ENCODE measurements around the gene MMP27.

Gene MMP27

DNA sequence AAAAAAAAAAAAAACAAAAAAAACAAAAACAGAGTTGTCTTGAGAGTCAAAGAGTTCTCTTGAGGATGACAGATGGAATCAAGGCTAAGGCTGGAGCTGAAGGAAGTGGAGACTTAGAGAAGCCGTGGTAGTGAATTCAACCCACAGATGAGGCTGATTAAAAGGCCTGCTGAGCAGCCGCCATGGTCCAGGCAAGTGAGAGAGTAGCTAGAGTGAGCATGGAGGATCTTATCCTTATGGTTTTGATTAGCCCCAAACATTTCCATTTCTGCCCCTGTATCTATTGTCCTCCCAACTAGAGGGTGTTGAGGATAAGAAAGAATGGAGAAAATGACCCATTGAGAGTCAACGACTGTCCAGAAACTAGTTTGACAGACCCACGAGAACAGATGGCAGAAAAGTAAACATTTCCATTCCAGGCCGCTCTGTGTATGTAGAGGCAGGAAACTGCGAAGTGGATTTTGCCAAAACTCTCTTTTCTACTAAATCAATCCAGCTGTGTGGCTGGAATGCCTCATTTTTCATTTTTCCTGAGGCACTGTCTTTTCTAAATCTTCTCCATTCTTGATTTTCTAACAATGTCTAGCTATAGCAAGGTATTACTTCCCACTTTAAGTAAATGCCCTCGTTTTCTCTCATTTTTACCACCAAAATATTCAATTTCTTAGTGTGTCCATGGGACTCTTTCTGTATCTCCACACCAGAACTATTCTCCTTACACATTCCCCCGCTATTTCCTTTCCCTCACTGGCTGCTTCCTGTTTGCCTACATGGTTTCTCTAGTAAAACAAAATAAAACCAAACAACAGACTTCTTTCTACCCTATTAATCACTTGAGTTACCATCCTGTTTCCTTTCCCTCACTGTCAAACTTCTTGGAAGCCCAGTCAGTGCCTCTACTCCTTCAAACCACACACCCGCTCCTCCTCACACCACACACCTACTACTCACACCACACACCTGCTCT is 24.6 kb upstream of the MMP27 start:
- DNase-seq (ENCODE audit: low spot score): no peak
- TF ChIP-seq, protein P1, sequence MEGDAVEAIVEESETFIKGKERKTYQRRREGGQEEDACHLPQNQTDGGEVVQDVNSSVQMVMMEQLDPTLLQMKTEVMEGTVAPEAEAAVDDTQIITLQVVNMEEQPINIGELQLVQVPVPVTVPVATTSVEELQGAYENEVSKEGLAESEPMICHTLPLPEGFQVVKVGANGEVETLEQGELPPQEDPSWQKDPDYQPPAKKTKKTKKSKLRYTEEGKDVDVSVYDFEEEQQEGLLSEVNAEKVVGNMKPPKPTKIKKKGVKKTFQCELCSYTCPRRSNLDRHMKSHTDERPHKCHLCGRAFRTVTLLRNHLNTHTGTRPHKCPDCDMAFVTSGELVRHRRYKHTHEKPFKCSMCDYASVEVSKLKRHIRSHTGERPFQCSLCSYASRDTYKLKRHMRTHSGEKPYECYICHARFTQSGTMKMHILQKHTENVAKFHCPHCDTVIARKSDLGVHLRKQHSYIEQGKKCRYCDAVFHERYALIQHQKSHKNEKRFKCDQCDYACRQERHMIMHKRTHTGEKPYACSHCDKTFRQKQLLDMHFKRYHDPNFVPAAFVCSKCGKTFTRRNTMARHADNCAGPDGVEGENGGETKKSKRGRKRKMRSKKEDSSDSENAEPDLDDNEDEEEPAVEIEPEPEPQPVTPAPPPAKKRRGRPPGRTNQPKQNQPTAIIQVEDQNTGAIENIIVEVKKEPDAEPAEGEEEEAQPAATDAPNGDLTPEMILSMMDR (IDR thresholded peaks at IDR 0.05; ENCODE audit: extremely low read depth, missing control alignments): no peak

DNA sequence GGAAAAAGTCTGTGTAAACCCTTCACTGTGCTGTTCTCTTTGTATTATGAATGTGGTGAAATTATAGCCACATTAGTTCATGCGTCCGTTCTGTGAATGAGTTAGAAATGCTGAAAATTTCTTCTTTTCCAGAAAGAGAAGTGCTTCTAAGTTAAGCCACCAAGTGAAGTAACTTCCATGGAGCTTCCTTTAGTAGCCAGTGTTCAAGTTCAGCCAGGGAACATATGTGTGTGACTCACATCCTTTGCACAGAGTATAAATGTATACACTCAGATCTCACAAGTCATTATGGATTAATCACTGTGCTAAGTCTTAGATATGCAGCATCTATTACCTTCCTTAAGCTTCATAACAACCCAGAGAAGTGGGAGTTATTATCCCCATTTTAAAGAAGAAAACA is 22.3 kb upstream of the MMP27 start:
- TF ChIP-seq, protein P1 (IDR thresholded peaks at IDR 0.05; ENCODE audit: extremely low read depth, missing control alignments): no peak
- no peak for DNase-seq (ENCODE audit: low spot score)

DNA sequence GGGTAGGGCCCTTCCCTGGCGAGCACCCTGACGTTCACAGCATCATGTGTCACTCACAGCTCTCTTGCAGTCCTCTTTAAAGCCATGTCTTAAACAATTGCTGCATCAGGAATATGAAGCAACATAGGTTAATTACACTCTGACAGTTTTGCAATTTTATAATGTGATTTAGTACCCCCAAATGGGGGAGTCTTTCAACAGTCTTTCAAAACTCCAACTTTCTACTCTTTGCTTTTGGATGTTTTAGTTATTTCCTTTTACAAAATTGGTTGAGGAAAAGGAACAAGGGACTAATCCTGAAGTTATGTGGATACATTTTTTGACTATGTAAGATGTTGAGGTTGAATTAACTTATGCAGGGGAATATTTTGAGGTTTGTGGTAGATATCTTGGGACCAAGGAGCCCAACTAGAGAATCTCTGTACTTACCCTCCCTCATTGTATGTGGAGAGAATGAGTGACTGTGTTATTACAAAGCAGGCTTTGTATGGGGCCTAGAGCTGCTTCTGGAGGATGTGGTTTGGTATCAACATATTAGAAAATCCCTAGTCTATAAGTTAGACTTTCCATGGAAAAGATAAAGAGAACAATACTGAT is 19.4 kb upstream of the MMP27 start, which contains the start of gene MMP8:
Gene MMP8 (minus strand): TSS at position 51 of the 597 bp plus-strand sequence. CDS start 99 bp downstream, outside the sequence.
- no peak for DNase-seq (ENCODE audit: low spot score)

DNA sequence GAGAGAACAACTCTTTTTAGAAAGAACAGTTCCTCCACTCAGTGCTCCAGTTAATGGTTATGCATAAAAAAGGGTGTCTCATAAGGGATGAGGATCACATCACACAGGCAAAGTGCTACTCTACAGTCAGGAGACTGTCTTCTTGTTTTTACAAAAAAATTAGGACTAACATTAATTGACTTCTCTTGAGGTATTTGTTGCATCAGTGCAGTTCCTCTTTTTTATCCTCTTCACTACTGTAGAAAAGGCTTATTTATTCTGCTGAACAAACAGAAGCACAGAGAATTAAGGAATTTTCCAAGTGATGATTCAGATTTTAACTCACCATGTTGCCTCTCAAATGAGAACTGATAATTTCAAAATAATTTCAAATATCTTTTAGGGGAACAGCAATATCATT is 17.3 kb upstream of the MMP27 start:
- TF ChIP-seq, protein P1 (IDR thresholded peaks at IDR 0.05; ENCODE audit: extremely low read depth, missing control alignments): no peak
- DNase-seq (ENCODE audit: low spot score): no peak

More for the DNA sequence above, 19.4 kb upstream of the MMP27 start, which contains the start of gene MMP8:
- TF ChIP-seq, protein P1 (IDR thresholded peaks at IDR 0.05; ENCODE audit: extremely low read depth, missing control alignments): no peak

DNA sequence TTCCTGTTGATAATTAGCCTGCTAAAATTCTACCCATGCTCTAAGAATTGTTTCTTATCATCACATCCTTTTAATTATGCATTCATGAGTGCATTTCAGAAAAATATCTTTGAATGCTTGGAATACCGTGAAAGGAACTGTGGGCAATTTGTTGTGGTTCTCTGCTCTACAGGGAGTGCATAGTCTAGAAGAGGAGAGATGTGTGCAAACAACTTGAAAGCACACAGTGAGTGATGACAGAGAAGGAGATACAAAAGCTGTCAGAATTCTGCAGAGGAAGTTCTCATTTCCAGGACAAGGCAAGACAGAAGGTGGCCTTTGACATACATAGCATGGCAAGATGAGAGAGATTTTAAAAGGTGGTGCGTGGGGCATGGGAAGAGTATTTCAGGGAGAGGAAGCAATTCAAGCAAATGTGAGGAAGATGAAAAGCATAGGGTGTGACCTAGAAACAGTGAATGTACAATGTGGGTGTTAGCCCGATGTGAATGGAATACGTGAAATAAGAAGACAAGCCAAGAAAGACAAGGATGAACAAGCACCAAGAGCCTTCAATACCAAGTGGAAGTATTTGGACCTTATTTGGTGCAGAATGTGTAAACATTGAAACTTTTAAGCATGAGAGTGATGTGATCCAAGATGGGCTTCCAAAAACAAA is 14.2 kb upstream of the MMP27 start:
- no peak for DNase-seq (ENCODE audit: low spot score)
- TF ChIP-seq, protein P1 (IDR thresholded peaks at IDR 0.05; ENCODE audit: extremely low read depth, missing control alignments): no peak

DNA sequence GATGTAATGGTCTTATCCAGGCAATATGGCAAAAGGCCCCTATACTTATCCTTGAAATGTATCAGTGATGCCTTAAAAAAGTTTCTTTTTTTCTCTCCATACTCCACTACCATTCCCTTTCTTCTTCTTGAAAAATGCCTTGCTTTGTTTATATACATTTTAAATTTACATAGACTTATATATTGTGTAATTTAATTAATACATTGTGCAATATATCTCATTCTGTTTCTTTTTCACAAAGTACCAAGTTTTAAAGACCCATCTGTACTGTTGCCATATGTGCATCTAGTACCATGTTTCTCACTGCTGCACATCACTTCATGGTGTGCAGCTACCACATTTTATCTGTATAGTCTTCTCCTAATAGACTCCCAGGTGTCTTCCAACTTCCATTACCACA is 11.7 kb upstream of the MMP27 start:
- TF ChIP-seq, protein P1 (IDR thresholded peaks at IDR 0.05; ENCODE audit: extremely low read depth, missing control alignments): no peak
- no peak for DNase-seq (ENCODE audit: low spot score)
